ENCODE results near the gene WASF1. TPM values are rescaled to one million over a fixed set of nuclear protein-coding genes. Genes with fewer than 3 reads are reported as not detected.

Gene WASF1
- polyA plus RNA-seq, 3 donors, result 2.2 to 13.5 (median 6.2) TPM

GRCh38 chr6:110053395-110054240 lies 125.9 kb downstream of the WASF1 start:
- whole genome bisulfite sequencing, 3 donors, result 12 to 21% (median 12%) methylated on average over 5 of the region's 5 CpGs
- H3K27ac ChIP-seq (ENCODE audit: low read depth, low read length), result no peak overlapping the region

- 77 to 92% (median 87%) methylated on average over 3 of the region's 3 CpGs for WGBS, 3 donors
- no peak overlapping the region for H3K27ac ChIP-seq (ENCODE audit: low read depth, low read length)
Measured at GRCh38 chr6:110050440-110050813, 129.0 kb downstream of the WASF1 start.

Other genes with a start within 250 kb of the WASF1 start
- gene GPR6, start 201.4 kb downstream of the WASF1 start, polyA plus RNA-seq, result not detected
- gene CDC40, start 757 bp upstream of the WASF1 start, polyA plus RNA-seq, result 10 to 100 TPM in 1 of 3 donors, 1 to 10 TPM in 2; 6.8 to 12.8 (median 8.6) TPM
- gene METTL24, start 178.7 kb upstream of the WASF1 start, polyA plus RNA-seq, result 1 to 10 TPM in 1 of 3 donors, under 1 TPM in 2; 0.27 to 2.9 (median 0.54) TPM
- 1 to 10 TPM; 1.1 to 2.4 (median 1.8) TPM for gene DDO, start 235.9 kb upstream of the WASF1 start, polyA plus RNA-seq